NCI-H2227 (cell line): ENCODE measurements around the gene GLDN.

Experiments
- DNase-seq: peaks from one replicate; lab custom pipeline; 2025; ENCODE audit not compliant: unreplicated experiment; lab: John Stamatoyannopoulos, UW

GLDN gene

DNA sequence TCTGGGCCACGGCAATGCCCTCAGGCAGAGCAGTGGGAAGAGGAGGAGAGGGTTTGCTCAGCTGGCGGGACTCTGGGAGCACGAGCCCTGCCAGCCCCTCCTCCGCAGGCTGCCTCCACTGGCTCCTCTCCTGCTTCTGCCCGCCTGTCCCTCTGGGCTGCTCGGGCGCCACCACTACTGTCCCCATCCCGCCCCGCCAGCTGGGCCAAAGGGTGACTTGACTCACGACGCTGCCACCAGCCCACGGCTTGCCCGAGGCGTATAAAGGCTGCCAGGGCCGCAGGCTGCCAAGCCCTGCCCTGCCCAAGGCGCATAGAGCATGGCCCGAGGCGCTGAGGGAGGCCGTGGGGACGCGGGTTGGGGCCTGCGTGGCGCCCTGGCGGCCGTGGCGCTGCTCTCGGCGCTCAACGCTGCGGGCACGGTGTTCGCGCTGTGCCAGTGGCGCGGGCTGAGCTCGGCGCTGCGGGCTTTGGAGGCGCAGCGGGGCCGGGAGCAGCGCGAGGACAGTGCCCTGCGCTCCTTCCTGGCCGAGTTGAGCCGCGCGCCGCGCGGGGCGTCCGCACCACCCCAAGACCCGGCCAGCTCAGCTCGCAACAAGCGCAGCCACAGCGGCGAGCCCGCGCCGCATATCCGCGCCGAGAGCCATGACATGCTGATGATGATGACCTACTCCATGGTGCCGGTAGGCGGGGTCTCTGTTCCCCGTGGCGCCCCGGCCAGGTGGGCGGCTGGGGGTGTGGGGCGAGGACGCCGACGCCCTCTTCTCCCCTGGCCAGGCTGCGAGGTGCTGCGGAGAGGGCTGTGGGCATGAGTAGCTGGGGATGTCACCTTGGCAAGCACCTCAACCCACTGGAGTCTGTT is at the start of gene GLDN:
GLDN (plus strand) TSS at position 290 of the 861 bp plus-strand sequence; CDS start at position 320, 30 bp downstream.
- DNase-seq, result peak; percentile 36

DNA sequence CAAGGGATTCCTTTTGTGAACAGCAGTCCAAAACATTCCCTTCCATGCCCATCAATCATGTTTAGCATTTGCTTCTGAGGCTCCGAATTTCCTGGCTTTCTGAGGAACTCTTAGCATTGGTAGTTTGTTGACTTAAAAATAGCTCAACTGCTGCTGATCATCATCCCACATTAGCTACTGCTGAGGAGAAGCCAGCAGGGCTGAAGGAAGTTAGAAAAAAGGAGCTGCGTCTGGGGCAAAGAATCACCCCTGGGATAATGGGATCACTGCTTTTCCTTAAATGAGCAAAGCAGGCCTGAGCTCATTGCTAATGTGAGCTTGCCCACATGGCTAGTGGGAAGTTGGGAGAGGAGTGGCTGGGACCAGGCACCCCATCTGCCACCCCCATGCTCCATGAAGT is 42.8 kb upstream of the GLDN start:
- no peak for DNase-seq

DNA sequence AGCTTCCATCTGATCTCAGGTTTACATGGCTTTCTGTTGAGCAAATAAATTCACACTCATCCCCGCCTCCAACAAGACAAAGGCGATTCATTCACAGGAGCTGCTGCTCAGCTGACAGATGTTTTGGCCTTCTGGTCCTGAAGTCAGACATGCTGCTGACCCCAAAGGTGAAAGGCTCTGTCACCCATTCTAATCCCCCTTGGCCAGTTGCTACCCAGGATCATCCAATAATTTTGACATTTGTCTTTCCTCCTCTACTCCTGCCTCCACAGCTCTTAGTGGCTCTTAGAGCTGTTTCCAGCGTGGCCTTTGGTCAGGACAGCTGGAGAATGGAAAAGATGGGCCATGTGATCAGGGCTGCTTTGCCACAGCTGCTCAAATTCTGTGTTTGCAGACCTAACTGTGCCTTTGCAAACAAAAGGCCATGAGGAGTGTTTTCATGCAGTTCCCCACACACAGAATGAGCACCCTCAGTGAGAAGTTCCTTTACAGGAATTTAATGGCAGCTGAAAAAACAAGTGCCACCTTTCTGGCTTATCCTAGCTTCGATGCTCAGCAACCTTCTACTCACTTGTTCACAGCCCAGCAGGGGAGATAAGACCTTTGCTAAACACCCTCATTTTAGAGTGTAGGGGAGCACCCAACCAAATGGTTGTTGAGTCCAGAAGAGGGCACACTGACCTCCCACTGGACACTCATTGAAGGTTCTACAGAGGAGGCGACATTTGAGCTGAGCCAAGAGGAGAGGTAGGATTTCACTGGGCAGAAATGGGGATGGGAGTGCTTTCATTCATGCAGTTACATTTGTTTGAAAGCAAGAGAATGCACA is 42.1 kb upstream of the GLDN start:
- DNase-seq, result no peak

DNA sequence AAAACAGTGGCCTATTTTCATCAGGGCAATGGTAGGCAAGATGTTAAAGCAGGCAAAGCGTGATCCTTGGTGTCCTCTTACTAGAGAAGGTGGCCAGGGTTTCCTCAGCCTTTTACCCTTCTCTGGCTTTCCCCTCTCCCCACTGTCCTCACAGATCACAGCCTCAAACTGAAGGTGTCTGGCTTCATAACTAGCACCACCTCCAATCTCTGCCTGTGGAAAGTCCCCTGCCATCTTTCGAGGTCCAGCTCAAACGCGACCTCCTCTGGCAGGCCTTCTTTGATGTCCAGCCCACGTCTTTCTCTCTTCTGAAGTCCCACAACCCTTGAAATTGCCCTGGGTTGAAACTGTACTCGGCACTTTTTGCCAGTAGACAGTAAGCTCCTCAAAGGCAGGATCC is 39.0 kb upstream of the GLDN start:
- no peak for DNase-seq

DNA sequence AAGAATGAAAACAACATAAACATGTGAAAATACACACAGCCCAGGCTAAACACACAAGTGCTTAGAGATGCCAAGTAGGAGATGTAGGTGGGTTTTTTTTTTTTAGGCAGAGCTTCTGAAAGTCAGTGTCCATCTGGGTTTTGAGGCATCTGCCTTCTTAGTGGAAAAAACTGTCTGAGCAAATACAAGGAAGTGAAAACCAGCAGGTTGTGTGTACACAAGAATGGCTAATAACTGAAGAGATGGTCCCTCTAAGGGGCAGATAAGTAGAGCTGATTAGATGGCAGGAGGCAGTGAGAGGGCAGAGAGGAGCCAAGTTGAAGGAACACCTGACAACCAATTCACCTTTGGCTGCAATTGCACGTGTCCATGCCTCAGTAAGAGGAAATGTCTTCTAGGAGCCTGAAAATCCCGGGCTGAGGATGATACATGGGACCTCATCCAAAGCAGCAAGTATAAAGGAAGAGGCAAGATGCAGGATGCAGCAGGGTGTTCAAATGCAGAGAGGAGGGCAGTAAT is 37.9 kb upstream of the GLDN start:
- no peak for DNase-seq

DNA sequence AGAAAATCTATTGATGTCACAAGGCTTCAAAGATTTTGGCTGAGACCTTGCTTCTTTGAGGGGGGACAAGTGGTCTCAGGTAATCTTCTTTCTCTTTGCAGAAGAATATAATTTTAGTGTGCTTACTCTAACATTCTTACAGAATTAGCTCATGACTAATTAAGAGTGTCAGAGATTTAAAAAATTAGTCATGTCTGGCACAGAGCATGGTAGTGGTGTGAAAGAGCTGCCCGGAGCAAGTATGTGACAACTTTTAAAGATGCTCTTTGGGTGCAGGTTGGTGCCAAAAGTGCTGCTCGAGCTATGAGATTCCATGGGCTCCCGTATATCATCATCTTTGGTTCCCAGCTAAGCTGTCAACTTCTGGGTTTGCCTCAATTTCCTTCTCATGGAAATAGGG is 34.1 kb upstream of the GLDN start:
- DNase-seq, result no peak

DNA sequence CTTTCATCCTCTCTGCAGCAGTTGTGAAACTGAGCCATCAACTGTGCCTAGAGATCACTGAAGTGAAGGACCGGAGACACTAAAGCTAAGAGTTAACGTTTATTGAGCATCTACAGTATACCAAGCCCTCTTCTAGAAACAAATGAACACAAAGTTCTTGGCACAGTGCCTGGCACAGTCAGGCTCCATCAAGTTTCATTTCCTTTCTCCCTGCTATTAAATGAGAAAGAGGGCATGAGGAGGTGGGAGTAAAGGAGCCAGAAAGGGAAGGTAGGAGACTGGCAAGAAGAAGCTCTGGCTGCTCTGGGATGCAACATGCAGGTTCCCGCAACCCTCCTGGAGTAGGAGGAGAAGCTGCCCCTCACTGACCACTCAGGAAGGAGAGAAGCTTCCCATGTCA is 33.6 kb upstream of the GLDN start:
- no peak for DNase-seq

DNA sequence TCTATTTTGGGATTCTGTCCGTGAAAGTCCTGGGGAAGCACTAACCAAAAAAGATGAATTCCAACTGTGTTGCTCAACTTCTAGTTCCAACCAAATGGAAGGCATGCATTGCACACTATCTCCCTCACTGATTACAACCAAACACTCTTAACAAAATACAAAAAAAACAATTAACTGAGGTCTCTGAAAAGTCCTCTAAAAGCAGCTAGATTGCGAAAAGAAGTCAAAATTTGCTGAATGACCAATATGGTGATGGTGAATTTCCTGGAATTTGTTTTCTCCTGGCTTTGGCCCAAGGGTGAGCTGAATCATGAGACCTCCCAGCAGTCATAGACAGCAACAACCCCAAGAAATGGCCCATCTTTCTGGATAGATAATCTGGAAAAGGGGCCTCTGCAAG is 31.4 kb upstream of the GLDN start:
- no peak for DNase-seq

DNA sequence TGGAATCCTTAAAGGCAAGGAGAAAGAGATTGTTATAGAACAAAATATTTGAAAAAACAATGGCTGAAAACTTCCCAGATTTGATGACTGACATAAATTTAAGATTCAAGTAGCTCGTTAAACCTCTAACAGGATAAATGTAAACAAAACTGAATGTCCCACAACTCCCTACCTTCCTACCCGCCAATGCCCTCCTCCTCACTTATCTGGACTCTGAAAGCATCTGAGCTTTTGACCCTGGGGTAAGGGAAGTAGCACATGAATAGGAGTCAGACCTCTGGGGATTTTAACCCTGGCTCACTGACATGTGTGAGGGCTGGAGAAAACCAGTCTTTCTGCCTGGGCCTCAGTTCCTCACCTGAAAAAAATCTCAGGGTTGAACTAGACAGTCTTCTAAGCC is 29.9 kb upstream of the GLDN start:
- no peak for DNase-seq

DNA sequence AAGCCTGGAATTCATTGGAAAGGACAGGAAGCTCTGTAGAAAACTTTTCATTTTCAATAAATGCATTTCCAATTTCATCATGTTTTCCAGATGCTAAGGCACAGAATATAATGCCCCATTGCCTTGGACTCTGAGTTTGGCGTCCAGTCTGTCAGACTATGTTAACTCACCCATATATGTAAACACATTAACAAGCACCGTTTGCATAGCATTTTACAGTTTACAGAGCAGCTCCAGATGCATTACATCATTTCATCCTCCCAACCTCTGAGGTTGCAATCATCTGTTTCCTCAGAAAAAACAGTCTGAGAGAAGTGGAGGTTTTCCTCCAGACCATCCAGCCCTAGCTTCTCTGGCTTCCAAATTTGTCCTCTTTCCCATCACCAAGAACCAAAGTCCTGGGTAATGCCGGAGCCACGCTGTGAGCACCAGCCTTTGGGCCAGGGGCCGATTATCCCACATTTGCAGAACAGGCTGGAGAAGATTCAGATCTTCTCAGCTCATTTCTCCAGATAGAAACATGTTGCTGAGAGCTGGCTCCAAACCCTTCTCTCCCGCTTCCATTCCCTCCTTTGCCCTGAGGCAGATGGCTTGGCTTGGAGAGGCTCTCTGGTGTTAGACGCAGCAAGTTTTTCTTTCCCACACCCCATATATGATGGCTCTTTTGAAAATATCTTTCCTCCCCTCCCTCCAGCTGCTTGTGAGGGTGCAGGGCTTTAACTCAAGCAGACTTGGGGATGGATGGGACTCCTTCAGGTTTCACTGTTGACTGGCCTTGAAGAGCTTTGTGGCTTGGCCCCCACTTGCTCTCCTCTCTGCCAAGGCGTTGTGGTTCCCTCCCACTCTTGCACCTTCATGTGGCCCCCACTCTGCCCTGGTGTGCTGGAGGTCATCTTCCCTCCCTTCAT is 29.0 kb upstream of the GLDN start:
- no peak for DNase-seq

DNA sequence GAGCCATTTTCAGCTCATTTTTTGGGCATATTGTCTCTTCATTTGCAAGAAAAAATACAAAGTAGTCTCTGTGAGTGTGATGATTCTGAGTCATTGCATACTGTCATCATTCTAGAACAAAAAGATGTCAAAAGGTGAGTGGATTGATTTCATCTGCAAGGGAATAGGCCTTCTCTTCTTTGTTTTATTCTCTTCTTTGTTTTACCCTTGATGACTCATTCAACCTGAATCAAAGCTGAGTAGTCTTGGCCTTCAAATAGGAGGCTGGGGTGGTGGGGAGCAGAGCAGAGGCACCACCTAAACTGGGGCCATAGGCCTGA is 28.4 kb upstream of the GLDN start:
- no peak for DNase-seq

DNA sequence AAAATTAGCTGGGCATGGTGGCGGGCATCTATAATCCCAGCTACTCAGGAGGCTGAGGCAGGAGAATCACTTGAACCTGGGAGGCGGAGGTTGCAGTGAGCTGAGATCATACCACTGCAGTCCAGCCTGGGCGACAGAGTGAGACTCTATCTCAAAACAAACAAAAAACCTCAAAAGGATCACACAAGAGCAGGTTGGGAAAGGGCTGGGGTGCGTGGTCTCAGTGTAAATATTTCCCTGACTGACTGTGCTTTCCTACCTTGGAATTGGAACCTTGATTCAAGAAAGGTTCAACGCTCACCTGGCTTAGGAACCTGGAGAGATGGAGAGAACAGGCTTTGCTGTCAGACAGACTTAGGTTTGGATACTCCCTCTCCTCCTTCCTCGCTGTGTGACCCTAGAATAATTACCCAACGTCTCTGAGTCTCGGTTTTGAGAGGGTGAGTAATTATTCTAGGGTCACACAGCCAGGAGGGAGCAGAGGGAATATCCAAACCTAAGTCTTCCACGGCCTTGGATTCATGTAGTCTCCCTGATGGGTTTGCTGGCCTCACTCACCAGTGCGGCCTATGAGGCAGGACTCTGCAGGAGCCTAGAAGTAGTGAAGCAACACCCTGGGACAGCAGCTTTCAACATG is 27.7 kb upstream of the GLDN start:
- no peak for DNase-seq

DNA sequence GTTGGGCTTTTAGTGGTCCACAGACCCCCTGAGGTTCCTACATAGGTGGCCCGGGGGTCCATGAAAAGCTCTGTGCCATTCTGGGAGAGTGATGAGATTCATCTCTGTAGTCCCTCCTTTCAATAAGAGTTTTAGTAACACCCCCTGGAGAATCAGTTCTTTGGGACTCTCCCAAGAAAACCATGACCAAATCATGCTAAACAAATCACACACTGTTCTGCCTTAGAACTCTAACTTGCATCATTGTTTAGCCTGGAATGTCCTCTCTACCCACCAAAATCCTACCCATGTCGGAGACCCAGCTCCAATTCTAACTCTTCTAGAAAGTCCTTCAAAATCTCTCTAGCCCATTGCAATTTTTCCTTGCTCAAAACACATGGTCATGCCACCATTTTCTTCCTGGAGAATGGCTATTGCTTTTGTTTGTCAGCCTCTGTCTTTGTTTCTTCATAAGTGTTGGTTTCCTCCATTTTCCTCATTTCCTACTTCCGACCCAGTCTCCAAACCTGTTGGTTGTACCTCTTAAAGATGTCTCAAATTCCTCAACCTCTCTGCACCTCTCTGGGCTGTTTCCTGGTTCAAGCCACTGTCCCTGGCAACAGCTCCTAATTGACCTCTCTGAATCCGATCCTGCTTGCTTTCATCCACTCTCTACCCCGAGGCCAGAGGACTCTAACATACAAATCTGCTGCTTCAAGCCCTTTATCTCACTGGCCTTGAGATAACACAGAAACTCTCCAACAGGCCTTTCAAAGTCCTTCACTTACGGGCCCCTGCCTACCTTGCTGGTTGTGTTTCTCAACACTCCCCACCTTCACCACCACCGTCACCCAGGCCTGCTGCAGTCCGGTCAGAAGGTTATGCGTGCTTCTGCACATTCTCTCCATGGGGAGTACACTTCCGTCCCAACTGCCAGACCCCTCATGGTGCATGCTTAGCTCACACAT is 26.8 kb upstream of the GLDN start:
- DNase-seq, result no peak

DNA sequence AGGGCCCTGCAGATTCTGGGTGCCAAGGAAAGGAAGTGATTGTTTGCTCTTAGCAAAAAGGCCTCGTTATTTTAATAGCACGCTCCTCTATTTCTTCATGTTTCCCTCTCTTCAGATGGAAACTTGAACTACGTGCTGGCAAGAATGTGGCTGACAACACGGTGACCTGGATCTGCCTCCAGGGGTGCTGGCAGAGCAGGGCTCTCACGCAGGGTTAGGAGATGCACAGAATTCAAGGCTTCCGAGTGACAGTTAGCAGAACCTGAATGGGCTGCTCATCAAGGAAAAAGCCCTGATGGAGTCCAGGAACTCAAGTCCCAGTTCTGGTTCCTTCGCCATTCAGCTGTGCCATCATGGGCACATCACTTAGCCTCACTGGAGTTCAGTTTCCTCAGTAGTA is 25.7 kb upstream of the GLDN start:
- DNase-seq, result no peak

DNA sequence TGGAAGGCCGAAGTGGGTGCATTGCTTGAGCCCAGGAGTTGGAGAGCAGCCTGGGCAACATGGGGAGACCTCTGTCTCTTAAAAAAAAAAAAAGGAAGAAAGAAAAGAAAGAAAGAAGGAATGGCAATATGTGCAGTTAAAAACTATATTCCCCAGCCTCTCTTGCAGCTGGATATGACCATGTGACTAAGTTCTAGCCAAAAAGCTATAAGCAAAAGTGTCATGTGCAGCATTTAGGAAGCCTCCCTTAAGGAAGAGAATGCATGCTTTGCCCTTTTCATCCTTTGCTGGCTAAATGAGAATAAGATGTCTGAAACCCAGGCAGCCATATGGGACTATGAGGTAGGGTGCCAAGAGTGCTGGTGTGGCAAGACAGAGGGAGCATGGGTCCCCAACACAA is 24.8 kb upstream of the GLDN start:
- no peak for DNase-seq

DNA sequence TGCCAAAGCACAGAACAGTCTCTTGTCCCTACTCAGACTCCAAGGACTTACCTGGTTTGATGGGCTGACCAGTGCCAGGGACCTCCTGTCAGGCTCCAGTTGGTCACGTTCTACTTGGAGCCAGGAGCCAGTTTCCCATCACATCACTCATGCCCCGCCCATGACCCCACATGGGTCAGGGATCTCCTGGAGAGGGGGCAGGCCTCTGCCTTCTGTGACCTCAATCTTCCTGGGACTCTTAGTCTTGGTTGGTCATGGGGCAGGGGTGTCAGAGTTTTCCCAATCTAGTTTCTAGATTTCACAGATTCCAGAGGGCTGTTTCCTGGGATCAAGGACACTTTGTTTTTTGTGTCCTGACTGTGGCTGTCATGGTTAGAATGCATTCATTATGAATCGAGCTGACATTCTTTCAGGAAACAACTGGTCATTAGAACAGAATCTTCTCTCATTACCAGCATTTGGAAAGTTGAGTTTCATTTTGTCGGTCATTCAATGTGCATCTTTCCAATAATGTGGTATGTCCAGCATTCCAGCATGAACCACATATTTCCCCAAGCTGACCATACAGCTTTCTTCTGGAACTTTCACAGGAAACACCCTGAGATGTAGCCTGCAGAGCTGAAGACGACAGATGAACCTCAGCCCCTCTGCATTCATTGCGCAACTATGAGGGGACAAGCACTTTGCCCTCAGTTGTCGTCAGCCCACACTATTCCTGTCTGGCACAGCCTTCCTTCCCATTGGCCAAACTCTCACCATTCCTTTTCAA is 22.9 kb upstream of the GLDN start:
- no peak for DNase-seq

DNA sequence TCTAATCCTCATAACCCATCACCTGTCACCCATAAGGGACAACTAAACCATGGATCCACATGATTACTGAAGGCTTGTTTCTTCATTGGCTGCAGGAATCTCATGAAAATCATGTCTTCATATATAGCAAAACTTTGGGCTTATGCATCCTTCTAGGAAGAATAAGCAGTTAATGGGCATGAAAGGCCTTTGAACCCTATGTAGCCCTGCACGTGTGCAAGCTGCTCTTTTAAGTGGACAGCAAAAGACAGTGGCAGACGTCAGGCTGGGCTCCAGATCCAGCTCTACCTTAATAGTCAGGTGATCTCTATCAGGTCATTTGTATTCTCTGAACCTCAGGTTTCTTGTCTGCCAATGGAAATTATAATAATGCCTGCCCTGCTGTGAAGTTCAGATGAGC is 21.9 kb upstream of the GLDN start:
- DNase-seq, result no peak

DNA sequence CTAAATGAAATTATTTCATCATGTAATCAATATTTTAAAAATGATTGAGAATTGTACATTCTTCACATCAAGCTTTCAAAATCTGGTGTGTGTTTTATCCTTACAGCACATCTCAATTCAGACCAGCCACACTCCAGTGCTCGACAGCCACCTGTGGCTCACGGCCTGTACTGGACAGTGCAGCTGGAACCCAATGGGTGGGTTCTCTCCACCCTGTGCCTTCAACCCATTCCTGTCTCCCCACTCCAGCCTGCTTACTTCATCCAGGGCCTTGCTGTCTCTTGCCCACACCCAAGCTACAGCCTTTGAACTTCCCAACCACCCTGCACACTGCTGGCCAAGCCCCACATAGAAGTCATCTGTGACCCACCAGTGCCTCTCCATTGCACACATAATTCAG is 20.6 kb upstream of the GLDN start:
- DNase-seq, result no peak

DNA sequence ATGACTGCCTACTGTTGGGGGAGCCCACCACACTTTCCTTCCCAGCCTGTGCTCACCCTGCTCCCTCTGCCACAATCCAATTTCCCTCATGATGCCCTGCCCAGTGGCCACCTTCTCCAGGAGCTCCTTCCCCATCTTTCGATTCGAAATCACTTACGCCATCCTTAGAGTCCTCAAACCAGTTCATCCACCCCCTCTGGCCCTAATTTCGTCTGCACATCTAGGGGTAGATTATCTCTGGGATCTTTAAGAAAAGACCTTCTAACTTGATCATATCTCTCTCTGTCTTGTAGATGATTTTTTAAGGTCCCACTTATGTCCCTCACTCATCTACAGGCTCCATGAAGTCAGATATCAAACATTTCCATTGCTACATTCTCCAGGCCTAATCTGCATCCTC is 20.1 kb upstream of the GLDN start:
- no peak for DNase-seq
